Measurements from ENCODE around the gene ARFGAP2.
"Not testable (repeated sequence)": the region's sequence is repeated elsewhere in the genome, so short reads cannot be mapped to it uniquely, and the experiment has no call there.

Gene ARFGAP2

GRCh38 chr11:47208008-47208552, 31.4 kb upstream of the ARFGAP2 start:
- not testable (repeated sequence) for ATAC-seq

- ATAC-seq = no peak
- TF ChIP-seq CSDC2 (CRISPR knock-in tag; IDR thresholded peaks at IDR 0.05) (no peak), ZC3H10 (CRISPR knock-in tag; IDR thresholded peaks at IDR 0.05) (no peak), CREB5 (CRISPR knock-in tag; IDR thresholded peaks at IDR 0.05; ENCODE audit: low read depth) (no peak), ZFP30 (CRISPR knock-in tag; IDR thresholded peaks at IDR 0.05) (no peak), ESRRG (CRISPR knock-in tag; IDR thresholded peaks at IDR 0.05) (no peak), TCF4 (CRISPR knock-in tag; IDR thresholded peaks at IDR 0.05; ENCODE audit: borderline replicate concordance) (no peak), ZNF70 (CRISPR knock-in tag; IDR thresholded peaks at IDR 0.05) (no peak), PPARA (CRISPR knock-in tag; IDR thresholded peaks at IDR 0.05; ENCODE audit: borderline replicate concordance) (no peak), ZNF8 (CRISPR knock-in tag; IDR thresholded peaks at IDR 0.05) (no peak), ARNTL (CRISPR knock-in tag; IDR thresholded peaks at IDR 0.05; ENCODE audit: borderline replicate concordance, low read depth) (no peak), PATZ1 (CRISPR knock-in tag; IDR thresholded peaks at IDR 0.05; ENCODE audit: borderline replicate concordance) (no peak), ISL1 (CRISPR knock-in tag; IDR thresholded peaks at IDR 0.05) (no peak), RARB (CRISPR knock-in tag; IDR thresholded peaks at IDR 0.05) (no peak), SNAI2 (CRISPR knock-in tag; IDR thresholded peaks at IDR 0.05) (no peak), BACH2 (CRISPR knock-in tag; IDR thresholded peaks at IDR 0.05; ENCODE audit: borderline replicate concordance) (no peak), ZNF565 (CRISPR knock-in tag; conservative IDR thresholded peaks at IDR 0.05; ENCODE audit: low read depth) (no peak)
- TF ChIP-seq, protein P1, sequence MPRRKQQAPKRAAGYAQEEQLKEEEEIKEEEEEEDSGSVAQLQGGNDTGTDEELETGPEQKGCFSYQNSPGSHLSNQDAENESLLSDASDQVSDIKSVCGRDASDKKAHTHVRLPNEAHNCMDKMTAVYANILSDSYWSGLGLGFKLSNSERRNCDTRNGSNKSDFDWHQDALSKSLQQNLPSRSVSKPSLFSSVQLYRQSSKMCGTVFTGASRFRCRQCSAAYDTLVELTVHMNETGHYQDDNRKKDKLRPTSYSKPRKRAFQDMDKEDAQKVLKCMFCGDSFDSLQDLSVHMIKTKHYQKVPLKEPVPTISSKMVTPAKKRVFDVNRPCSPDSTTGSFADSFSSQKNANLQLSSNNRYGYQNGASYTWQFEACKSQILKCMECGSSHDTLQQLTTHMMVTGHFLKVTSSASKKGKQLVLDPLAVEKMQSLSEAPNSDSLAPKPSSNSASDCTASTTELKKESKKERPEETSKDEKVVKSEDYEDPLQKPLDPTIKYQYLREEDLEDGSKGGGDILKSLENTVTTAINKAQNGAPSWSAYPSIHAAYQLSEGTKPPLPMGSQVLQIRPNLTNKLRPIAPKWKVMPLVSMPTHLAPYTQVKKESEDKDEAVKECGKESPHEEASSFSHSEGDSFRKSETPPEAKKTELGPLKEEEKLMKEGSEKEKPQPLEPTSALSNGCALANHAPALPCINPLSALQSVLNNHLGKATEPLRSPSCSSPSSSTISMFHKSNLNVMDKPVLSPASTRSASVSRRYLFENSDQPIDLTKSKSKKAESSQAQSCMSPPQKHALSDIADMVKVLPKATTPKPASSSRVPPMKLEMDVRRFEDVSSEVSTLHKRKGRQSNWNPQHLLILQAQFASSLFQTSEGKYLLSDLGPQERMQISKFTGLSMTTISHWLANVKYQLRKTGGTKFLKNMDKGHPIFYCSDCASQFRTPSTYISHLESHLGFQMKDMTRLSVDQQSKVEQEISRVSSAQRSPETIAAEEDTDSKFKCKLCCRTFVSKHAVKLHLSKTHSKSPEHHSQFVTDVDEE (CRISPR knock-in tag; IDR thresholded peaks at IDR 0.05) = no peak
- TF ChIP-seq, protein P2, sequence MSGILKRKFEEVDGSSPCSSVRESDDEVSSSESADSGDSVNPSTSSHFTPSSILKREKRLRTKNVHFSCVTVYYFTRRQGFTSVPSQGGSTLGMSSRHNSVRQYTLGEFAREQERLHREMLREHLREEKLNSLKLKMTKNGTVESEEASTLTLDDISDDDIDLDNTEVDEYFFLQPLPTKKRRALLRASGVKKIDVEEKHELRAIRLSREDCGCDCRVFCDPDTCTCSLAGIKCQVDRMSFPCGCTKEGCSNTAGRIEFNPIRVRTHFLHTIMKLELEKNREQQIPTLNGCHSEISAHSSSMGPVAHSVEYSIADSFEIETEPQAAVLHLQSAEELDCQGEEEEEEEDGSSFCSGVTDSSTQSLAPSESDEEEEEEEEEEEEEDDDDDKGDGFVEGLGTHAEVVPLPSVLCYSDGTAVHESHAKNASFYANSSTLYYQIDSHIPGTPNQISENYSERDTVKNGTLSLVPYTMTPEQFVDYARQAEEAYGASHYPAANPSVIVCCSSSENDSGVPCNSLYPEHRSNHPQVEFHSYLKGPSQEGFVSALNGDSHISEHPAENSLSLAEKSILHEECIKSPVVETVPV (CRISPR knock-in tag; IDR thresholded peaks at IDR 0.05) = no peak
- TF ChIP-seq, protein P3, sequence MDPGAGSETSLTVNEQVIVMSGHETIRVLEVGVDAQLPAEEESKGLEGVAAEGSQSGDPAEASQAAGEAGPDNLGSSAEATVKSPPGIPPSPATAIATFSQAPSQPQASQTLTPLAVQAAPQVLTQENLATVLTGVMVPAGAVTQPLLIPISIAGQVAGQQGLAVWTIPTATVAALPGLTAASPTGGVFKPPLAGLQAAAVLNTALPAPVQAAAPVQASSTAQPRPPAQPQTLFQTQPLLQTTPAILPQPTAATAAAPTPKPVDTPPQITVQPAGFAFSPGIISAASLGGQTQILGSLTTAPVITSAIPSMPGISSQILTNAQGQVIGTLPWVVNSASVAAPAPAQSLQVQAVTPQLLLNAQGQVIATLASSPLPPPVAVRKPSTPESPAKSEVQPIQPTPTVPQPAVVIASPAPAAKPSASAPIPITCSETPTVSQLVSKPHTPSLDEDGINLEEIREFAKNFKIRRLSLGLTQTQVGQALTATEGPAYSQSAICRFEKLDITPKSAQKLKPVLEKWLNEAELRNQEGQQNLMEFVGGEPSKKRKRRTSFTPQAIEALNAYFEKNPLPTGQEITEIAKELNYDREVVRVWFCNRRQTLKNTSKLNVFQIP (CRISPR knock-in tag; IDR thresholded peaks at IDR 0.05; ENCODE audit: borderline replicate concordance, low read depth) = no peak
Observed at GRCh38 chr11:47207459-47207858, 30.8 kb upstream of the ARFGAP2 start.

DNA sequence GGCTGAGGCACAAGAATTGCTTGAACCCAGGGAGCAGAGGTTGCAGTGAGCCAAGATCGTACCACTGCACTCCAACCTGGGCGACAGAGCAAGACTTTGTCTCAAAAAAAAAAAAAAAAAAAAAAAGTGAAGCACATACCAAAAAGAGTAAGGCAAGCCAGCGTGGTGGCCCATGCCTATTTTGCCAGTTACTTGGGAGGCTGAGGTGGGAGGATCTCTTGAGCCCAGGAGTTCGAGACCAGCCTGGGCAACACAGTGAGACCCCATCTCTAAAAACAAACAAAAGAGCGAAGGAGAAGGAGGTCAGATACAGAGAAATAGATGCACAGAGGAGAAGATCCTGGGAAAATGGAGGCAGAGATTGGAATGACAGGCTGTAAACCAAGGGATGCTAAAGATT, 29.9 kb upstream of the ARFGAP2 start:
- not testable (repeated sequence) for ATAC-seq

DNA sequence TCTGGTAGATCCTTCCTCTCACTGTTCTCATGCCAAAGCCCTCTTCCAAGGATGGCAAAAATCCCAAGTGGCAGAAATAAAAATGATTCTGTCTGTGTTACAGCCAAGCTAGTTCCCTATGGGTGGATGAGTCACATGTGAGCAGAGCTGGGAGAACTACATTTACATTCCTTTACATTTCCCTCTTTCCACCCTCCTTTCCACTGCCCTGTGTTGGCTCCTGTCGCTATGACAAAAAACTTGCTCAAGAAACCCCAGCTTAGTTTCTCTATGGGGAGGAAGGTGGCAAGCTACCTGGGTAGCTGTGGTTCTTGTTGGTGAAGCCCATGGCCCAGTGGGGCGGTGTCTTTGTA, 27.9 kb upstream of the ARFGAP2 start:
- no peak for TF ChIP-seq ISL1 (CRISPR knock-in tag; IDR thresholded peaks at IDR 0.05)
- TF ChIP-seq OSR1 (CRISPR knock-in tag; IDR thresholded peaks at IDR 0.05) = no peak
- TF ChIP-seq ZC3H10 (CRISPR knock-in tag; IDR thresholded peaks at IDR 0.05) = no peak
- TF ChIP-seq ZNF70 (CRISPR knock-in tag; IDR thresholded peaks at IDR 0.05) = no peak
- no peak for TF ChIP-seq SNAI2 (CRISPR knock-in tag; IDR thresholded peaks at IDR 0.05)
- TF ChIP-seq TCF4 (CRISPR knock-in tag; IDR thresholded peaks at IDR 0.05; ENCODE audit: borderline replicate concordance) = no peak
- TF ChIP-seq ZNF565 (CRISPR knock-in tag; conservative IDR thresholded peaks at IDR 0.05; ENCODE audit: low read depth) = no peak
- TF ChIP-seq, protein P2 (CRISPR knock-in tag; IDR thresholded peaks at IDR 0.05) = no peak
- no peak for TF ChIP-seq PATZ1 (CRISPR knock-in tag; IDR thresholded peaks at IDR 0.05; ENCODE audit: borderline replicate concordance)
- TF ChIP-seq RARB (CRISPR knock-in tag; IDR thresholded peaks at IDR 0.05) = no peak
- TF ChIP-seq CSDC2 (CRISPR knock-in tag; IDR thresholded peaks at IDR 0.05) = no peak
- TF ChIP-seq BACH2 (CRISPR knock-in tag; IDR thresholded peaks at IDR 0.05; ENCODE audit: borderline replicate concordance) = no peak
- peak; percentile 99 for ATAC-seq

Measured in SK-N-SH treated with all-trans-retinoic acid at 6 μM for 48 hours (cell line).